ENCODE results near the gene EHMT2. TPM values are rescaled to one million over a fixed set of nuclear protein-coding genes. Genes with fewer than 3 reads are reported as not detected.

Gene EHMT2
- total and polyA plus RNA-seq, 2 of the 13 experiments (the other 11 are each of a cell fraction or from before 2014, with no cell fraction given), result 55.2 to 69.2 TPM

- no peak for TF ChIP-seq TFE3 (CRISPR knock-in tag; IDR thresholded peaks at IDR 0.05)
- no peak for TF ChIP-seq ZNF468 (CRISPR knock-in tag; IDR thresholded peaks at IDR 0.05)
- no peak for TF ChIP-seq HOXD1 (CRISPR knock-in tag; IDR thresholded peaks at IDR 0.05)
- peak; percentile 14; the same call in 1 of the 2 replicates for TF ChIP-seq SALL1 (CRISPR knock-in tag; IDR thresholded peaks at IDR 0.05)
- no peak for TF ChIP-seq ZZZ3 (CRISPR knock-in tag; IDR thresholded peaks at IDR 0.05; ENCODE audit: borderline replicate concordance)
- no peak for TF ChIP-seq BCL3 (CRISPR knock-in tag; IDR thresholded peaks at IDR 0.05)
- peak in 1 of 2 experiments; percentile 31; a peak in 1 of 4 replicates for TF ChIP-seq EP300 (IDR thresholded peaks at IDR 0.05; ENCODE audit: low read depth in 2 of 2, low read length in 2 of 2)
- TF ChIP-seq EP300 (CRISPR knock-in tag; IDR thresholded peaks at IDR 0.05; ENCODE audit: borderline replicate concordance), result no peak
- no peak for TF ChIP-seq NFE2 (CRISPR knock-in tag; IDR thresholded peaks at IDR 0.05)
- TF ChIP-seq FOXO1 (CRISPR knock-in tag; IDR thresholded peaks at IDR 0.05), result 0 out of 2 replicates have a peak, but pooled peaks have one; percentile 18
- TF ChIP-seq ATF7 (IDR thresholded peaks at IDR 0.05), result no peak
- TF ChIP-seq ATF7 (CRISPR knock-in tag; IDR thresholded peaks at IDR 0.05), result no peak
- 0 out of 2 replicates have a peak, but pooled peaks have one; percentile 24 for TF ChIP-seq RFXAP (CRISPR knock-in tag; IDR thresholded peaks at IDR 0.05; ENCODE audit: borderline replicate concordance)
- 0 out of 2 replicates have a peak, but pooled peaks have one; percentile 36 for TF ChIP-seq KDM5A (IDR thresholded peaks at IDR 0.05; ENCODE audit: borderline replicate concordance, low read length)
- peak; percentile 88 for TF ChIP-seq ZNF12 (CRISPR knock-in tag; IDR thresholded peaks at IDR 0.05)
- 0 out of 2 replicates have a peak, but pooled peaks have one; percentile 54 for TF ChIP-seq ZBTB7B (CRISPR knock-in tag; IDR thresholded peaks at IDR 0.05)
- TF ChIP-seq TBX2 (CRISPR knock-in tag; IDR thresholded peaks at IDR 0.05; ENCODE audit: borderline replicate concordance), result peak; percentile 43; the same call in 1 of the 2 replicates
- no peak for TF ChIP-seq ZNF143 (CRISPR knock-in tag; IDR thresholded peaks at IDR 0.05)
- no peak for TF ChIP-seq FOXJ3 (CRISPR knock-in tag; IDR thresholded peaks at IDR 0.05; ENCODE audit: borderline replicate concordance)
- TF ChIP-seq STAG1 (CRISPR knock-in tag; IDR thresholded peaks at IDR 0.05), result peak; percentile 27; the same call in 1 of the 2 replicates
- TF ChIP-seq ZNF264 (CRISPR knock-in tag; IDR thresholded peaks at IDR 0.05), result peak; percentile 44; the same call in 1 of the 2 replicates
- no peak for TF ChIP-seq DRAP1 (CRISPR knock-in tag; IDR thresholded peaks at IDR 0.05)
- TF ChIP-seq SMAD1 (CRISPR knock-in tag; IDR thresholded peaks at IDR 0.05; ENCODE audit: borderline replicate concordance, low read depth), result no peak
- 0 out of 4 replicates have a peak, but pooled peaks of 1 of the 2 experiments have one; percentile 14 for TF ChIP-seq KLF16 (CRISPR knock-in tag; IDR thresholded peaks at IDR 0.05)
- TF ChIP-seq ZC3H13 (CRISPR knock-in tag; IDR thresholded peaks at IDR 0.05), result no peak
- TF ChIP-seq NR2C2 (CRISPR knock-in tag; IDR thresholded peaks at IDR 0.05; ENCODE audit: borderline replicate concordance), result peak; percentile 36; the same call in 1 of the 2 replicates
- TF ChIP-seq ATF2 (CRISPR knock-in tag; IDR thresholded peaks at IDR 0.05), result no peak
These were observed 9.8 kb upstream of the EHMT2 start (continued) for GRCh38 chr6:31907158-31907813.

All from HepG2 (cell line).